ENCODE measurements around the gene SLC25A19. TPM values are rescaled to one million over a fixed set of nuclear protein-coding genes. Genes with fewer than 3 reads are reported as not detected.
A peak's percentile ranks its signal among the peaks of the same experiment; 100 is the strongest.

Gene SLC25A19
- 46.4 and 52.3 TPM in 2 replicates for total RNA-seq
- 33.1 TPM for total RNA-seq (2013)
- polyA plus RNA-seq = 34.5 and 36.8 TPM in 2 replicates
- polyA minus RNA-seq = 28.2 and 35.2 TPM in 2 replicates

DNA sequence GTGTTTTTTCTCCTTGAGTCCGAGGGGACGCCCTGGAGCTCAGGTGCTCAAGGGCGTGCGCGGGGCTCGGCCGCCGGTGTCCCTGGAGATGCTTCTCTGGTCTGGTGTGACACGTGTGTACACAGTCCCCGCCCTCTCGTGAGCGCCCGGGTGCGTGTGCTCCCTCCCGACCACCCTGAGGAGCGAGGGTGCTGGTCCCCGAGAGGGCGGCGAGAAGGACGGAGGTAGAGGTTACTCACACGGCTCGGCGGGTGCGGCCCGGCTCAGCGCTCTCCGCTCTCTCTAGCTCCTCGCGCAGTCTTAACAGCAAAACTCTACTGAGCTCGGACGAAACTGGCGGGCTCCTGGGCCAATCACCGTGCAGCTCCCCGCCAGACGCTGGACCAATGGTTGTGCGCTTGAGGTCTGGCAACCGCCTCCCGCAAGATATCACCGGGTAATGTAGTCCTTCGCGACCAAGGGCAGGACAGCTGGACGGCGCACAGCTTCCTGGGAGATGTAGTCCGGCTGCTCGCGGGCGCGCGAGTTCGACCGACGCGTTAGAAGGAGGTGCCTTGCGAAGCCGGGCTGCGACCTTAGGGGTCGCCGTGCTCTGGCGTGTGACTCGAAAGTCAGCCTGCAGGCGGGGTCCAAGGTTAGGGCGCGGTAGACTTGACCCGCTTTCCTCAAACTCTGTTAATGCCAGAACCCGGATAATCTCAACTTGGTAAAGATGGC is at the start of gene SLC25A19:
Gene SLC25A19, minus strand, starts transcription at position 319 of the 717 bp plus-strand sequence. CDS start 2,669 bp downstream, outside the sequence.
- CTCF ChIA-PET = interaction anchor here (0.6 to 5.2 kb wide), 45 partner anchors 9 to 331 kb away, joined by 3 to 79 read pairs (median 5); partner anchors contain the start of genes GGA3, GRB2, MIF4GD and MRPS7
- DNase-seq = peak; percentile 98
- Histone ChIP-seq H3K27me3 (replicated peaks in 1 of 4; ENCODE audit: control extremely low read depth in 1 of 4, control insufficient read depth in 3 of 4, insufficient read depth in 4 of 4, low read length in 3 of 4) (no peaks in the 10 kb centered on the region), H4K20me1 (ENCODE audit: control insufficient read depth, insufficient read depth, low read length, poor library complexity, severe bottlenecking) (no peaks in the 10 kb centered on the region), H3K4me3 (ENCODE audit: control extremely low read depth in 1 of 5, extremely low read depth in 1 of 5, insufficient read depth in 1 of 5, low read depth in 2 of 5, low read length in 4 of 5) (peak within 1 kb of the TSS; percentile 77 to 88 (median 85)), H3K4me2 (replicated peaks; ENCODE audit: low read depth, low read length, poor library complexity, severe bottlenecking) (peak within 1 kb of the TSS; percentile 100), H3K9ac (ENCODE audit: low read length) (peak within 1 kb of the TSS; percentile 93), H3K9me3 (ENCODE audit: control extremely low read depth in 1 of 3, control insufficient read depth in 2 of 3, insufficient read depth in 1 of 3, low read length in 2 of 3) (no peaks in the 10 kb centered on the region), H3K79me2 (ENCODE audit: control insufficient read depth, insufficient read depth, low read length) (peaks cover 38% of the 10 kb centered on the region), H3K4me1 (ENCODE audit: control insufficient read depth in 2 of 2, insufficient read depth in 2 of 2, low read length in 2 of 2) (peaks cover 23 to 44% of the 10 kb centered on the region in 2 donors), H2AFZ (ENCODE audit: insufficient read depth, low read depth, low read length, poor library complexity, severe bottlenecking) (peak within 1 kb of the TSS; percentile 95), H3K36me3 (replicated peaks in 1 of 2; ENCODE audit: control extremely low read depth in 1 of 2, control insufficient read depth in 1 of 2, extremely low read depth in 1 of 2, insufficient read depth in 2 of 2, low read length in 1 of 2) (peaks cover 1 to 21% of the 10 kb centered on the region in 2 experiments), H3K27ac (ENCODE audit: low read length in 2 of 2) (peak within 1 kb of the TSS; percentile 90 to 98)
- Mint-ChIP-seq H3K27me3 (no peaks in the 10 kb centered on the region), H3K4me3 (peak within 1 kb of the TSS; percentile 98), H3K27ac (peak within 1 kb of the TSS; percentile 100), H3K4me1 (peaks cover 37% of the 10 kb centered on the region), H3K9me3 (ENCODE audit: insufficient read depth) (no peaks in the 10 kb centered on the region)
- peak; percentile 84 for ATAC-seq (ENCODE audit: low read depth)
- TF ChIP-seq, protein P1, sequence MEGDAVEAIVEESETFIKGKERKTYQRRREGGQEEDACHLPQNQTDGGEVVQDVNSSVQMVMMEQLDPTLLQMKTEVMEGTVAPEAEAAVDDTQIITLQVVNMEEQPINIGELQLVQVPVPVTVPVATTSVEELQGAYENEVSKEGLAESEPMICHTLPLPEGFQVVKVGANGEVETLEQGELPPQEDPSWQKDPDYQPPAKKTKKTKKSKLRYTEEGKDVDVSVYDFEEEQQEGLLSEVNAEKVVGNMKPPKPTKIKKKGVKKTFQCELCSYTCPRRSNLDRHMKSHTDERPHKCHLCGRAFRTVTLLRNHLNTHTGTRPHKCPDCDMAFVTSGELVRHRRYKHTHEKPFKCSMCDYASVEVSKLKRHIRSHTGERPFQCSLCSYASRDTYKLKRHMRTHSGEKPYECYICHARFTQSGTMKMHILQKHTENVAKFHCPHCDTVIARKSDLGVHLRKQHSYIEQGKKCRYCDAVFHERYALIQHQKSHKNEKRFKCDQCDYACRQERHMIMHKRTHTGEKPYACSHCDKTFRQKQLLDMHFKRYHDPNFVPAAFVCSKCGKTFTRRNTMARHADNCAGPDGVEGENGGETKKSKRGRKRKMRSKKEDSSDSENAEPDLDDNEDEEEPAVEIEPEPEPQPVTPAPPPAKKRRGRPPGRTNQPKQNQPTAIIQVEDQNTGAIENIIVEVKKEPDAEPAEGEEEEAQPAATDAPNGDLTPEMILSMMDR (IDR thresholded peaks at IDR 0.05) = no peak
- TF ChIP-seq EZH2 (IDR thresholded peaks at IDR 0.05; ENCODE audit: borderline replicate concordance, insufficient read depth, low read depth, low read length, poor library complexity, severe bottlenecking) = no peak
- intact Hi-C loops (cut with micrococcal nuclease) = loop anchor here (1.0 to 2.0 kb wide), 8 partner anchors 8 to 300 kb away; partner anchors contain the start of genes GGA3, GRB2, LLGL2 and MIF4GD
- POLR2A ChIA-PET = interaction anchor here (0.6 to 2.8 kb wide), 30 partner anchors 8 to 566 kb away, joined by 3 to 25 read pairs (median 4); partner anchors contain the start of genes FDXR, GGA3, GRB2 and MIF4GD
- under 1% methylated on average over 61 of the region's 65 CpGs for WGBS (ENCODE audit: insufficient coverage)

Data from B cell (primary cell).